ENCODE data around the gene AMBN. TPM values are rescaled to one million over a fixed set of nuclear protein-coding genes. Genes with fewer than 3 reads are reported as not detected.

Gene AMBN, protein sequence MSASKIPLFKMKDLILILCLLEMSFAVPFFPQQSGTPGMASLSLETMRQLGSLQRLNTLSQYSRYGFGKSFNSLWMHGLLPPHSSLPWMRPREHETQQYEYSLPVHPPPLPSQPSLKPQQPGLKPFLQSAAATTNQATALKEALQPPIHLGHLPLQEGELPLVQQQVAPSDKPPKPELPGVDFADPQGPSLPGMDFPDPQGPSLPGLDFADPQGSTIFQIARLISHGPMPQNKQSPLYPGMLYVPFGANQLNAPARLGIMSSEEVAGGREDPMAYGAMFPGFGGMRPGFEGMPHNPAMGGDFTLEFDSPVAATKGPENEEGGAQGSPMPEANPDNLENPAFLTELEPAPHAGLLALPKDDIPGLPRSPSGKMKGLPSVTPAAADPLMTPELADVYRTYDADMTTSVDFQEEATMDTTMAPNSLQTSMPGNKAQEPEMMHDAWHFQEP
- total RNA-seq = not detected

DNA sequence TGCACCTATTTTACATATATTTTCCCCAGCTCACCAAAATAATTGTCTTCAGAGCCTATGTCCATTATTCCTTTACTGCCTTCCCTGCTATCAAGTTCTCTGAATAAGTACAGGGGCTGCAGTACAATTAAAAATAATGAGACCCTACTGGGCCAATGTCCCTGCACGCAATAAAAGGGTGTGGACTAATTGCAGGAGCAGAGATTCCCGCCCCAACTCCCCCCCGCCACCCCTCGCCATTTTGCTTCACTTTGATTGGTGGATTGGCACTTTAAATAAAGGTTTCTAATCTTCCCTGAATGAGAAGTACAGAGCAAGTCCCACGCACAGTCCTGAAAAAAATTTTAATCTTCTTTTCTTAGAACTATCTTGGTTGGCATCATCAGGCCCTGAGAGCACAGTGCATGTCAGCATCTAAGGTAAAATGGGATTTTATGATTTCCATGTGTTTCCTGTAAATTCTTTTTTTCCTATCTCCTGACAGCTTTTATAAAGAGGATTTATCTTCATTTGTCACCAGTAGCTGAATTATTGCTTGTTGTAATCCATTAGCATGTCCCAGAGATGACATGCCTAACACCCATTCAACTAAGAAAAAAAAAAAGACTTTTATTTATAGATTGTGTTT, at the start of gene AMBN:
TSS of gene AMBN (plus strand) at position 302 of the 628 bp plus-strand sequence. CDS start at position 405, 103 bp downstream.
- Mint-ChIP-seq H3K4me1 (ENCODE audit: low read depth) (no peaks in the 10 kb centered on the region), H3K27me3 (ENCODE audit: low read depth) (no peaks in the 10 kb centered on the region), H3K9me3 (no peaks in the 10 kb centered on the region), H3K36me3 (ENCODE audit: insufficient read depth) (no peaks in the 10 kb centered on the region), H3K4me3 (no peak within 1 kb of the TSS)
- DNase-seq = no peak
- no peak for ATAC-seq

- no peak for DNase-seq
- Mint-ChIP-seq H3K9me3 (no peaks in the 10 kb centered on the region), H3K4me3 (no peak overlapping the region), H3K4me1 (ENCODE audit: low read depth) (no peaks in the 10 kb centered on the region), H3K36me3 (ENCODE audit: insufficient read depth) (no peaks in the 10 kb centered on the region), H3K27me3 (ENCODE audit: low read depth) (peaks cover 13% of the 10 kb centered on the region)
- no peak for ATAC-seq
Measured at GRCh38 chr4:70544279-70544868, 47.7 kb upstream of the AMBN start.

GRCh38 chr4:70556856-70557255, 35.2 kb upstream of the AMBN start:
- no peak overlapping the region for H3K4me3 Mint-ChIP-seq
- DNase-seq = no peak
- H3K36me3 Mint-ChIP-seq (ENCODE audit: insufficient read depth) = no peaks in the 10 kb centered on the region
- no peak for ATAC-seq
- H3K4me1 Mint-ChIP-seq (ENCODE audit: low read depth) = peaks cover 8% of the 10 kb centered on the region
- H3K27me3 Mint-ChIP-seq (ENCODE audit: low read depth) = peaks cover 2% of the 10 kb centered on the region
- no peaks in the 10 kb centered on the region for H3K9me3 Mint-ChIP-seq

DNA sequence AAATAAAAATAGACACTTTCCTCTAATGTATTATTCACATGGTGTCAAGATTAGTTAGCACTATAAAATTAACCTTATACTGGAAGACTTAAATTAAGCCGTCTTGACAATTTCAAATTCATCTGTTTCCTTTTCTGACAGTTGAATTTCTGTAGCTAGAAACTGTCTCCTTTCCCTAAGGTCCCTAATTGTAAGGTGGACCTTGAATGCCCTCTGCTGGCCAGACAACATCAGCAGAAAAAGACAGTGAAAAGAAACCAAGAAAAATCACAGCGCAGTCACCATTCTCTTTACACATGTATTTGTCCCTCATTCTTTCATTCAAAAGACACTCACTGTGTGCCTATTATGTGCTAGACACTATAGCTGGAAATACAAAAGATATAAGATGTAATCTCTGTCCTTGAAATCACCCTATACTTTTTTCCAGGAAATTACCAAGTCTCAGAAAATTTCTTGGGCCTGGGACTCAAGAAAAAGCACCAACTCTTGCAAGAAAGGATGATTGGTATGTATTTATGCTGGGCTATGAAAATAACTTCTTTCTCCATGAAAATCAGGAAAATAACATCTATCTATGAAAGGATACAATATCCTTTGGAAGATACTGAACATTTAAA, 32.7 kb upstream of the AMBN start:
- peaks cover 8% of the 10 kb centered on the region for H3K4me1 Mint-ChIP-seq (ENCODE audit: low read depth)
- DNase-seq = peak; percentile 10
- H3K9me3 Mint-ChIP-seq = no peaks in the 10 kb centered on the region
- no peaks in the 10 kb centered on the region for H3K36me3 Mint-ChIP-seq (ENCODE audit: insufficient read depth)
- no peak overlapping the region for H3K4me3 Mint-ChIP-seq
- ATAC-seq = no peak
- peaks cover 2% of the 10 kb centered on the region for H3K27me3 Mint-ChIP-seq (ENCODE audit: low read depth)

- H3K4me1 Mint-ChIP-seq (ENCODE audit: low read depth) = peaks cover 8% of the 10 kb centered on the region
- H3K4me3 Mint-ChIP-seq = no peak overlapping the region
- no peaks in the 10 kb centered on the region for H3K36me3 Mint-ChIP-seq (ENCODE audit: insufficient read depth)
- peaks cover 2% of the 10 kb centered on the region for H3K27me3 Mint-ChIP-seq (ENCODE audit: low read depth)
- DNase-seq (no peak), ATAC-seq (no peak)
- no peaks in the 10 kb centered on the region for H3K9me3 Mint-ChIP-seq
Measured at GRCh38 chr4:70559924-70560323, 32.1 kb upstream of the AMBN start.

DNA sequence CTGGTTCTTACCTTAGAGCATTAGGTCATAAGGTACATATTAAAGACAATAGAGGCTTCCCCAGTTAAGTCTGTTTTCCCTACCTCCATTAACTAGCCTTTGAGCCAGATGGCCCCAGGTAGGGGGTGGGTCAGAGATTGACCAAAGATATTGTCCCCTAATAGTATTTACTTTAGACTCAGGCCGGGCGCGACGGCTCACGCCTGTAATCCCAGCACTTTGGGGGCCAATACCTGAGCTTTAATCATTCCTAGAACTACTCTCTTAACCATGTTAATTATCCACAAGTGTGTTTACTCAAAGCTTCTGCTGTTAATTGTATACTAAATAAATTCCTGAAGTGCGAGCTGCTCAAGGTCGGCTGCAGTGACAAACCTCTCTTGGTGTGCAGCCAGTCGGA, 28.0 kb upstream of the AMBN start:
- Mint-ChIP-seq H3K4me1 (ENCODE audit: low read depth) (peaks cover 6% of the 10 kb centered on the region), H3K9me3 (no peaks in the 10 kb centered on the region), H3K27me3 (ENCODE audit: low read depth) (no peaks in the 10 kb centered on the region), H3K4me3 (no peak overlapping the region), H3K36me3 (ENCODE audit: insufficient read depth) (no peaks in the 10 kb centered on the region)
- no peak for DNase-seq
- ATAC-seq = no peak

DNA sequence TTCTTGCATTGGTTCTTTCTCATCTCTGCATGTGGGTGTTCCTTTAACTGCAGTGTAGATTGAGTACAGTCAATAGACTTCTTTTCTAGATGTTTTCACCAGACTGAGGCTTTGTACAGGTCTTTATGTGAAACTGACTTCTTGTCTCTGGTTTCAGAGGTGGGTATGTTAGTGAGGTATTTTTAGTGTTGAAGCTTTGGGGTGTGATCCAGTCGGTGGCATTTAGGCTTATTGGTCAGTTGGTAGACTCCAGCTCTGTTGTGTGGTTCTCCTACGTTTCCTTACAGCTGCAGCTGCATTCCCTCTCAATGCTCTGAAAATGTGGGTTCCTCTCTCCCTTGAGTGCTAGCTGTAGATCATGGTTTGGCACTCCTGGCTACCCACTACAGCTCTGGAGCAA, 21.3 kb upstream of the AMBN start:
- H3K4me1 Mint-ChIP-seq (ENCODE audit: low read depth) = no peaks in the 10 kb centered on the region
- peaks cover under 1% of the 10 kb centered on the region for H3K9me3 Mint-ChIP-seq
- no peaks in the 10 kb centered on the region for H3K36me3 Mint-ChIP-seq (ENCODE audit: insufficient read depth)
- H3K4me3 Mint-ChIP-seq = no peak overlapping the region
- ATAC-seq (no peak), DNase-seq (no peak)
- peaks cover 15% of the 10 kb centered on the region for H3K27me3 Mint-ChIP-seq (ENCODE audit: low read depth)

DNA sequence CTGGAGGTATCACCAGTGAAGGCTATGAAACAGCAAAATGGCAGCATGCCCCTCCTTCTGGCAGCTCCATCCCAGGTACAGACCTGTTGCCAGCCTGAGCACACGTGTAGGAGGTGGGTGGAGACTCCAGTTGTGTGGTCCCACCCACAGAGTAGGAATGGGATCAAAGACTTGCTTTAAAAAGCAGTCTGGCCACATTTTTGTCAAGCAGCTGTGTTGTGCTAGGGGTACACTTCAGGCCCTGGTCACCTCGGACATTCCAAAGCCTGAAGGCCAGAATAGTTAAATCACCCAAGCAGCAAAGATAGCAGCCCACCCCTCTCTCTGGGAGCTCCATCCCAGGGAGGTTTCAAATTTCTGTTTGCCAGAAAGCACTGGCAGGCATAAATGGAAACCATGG, 20.3 kb upstream of the AMBN start:
- H3K36me3 Mint-ChIP-seq (ENCODE audit: insufficient read depth) = no peaks in the 10 kb centered on the region
- H3K4me1 Mint-ChIP-seq (ENCODE audit: low read depth) = no peaks in the 10 kb centered on the region
- no peak for ATAC-seq
- H3K9me3 Mint-ChIP-seq = peaks cover 3% of the 10 kb centered on the region
- H3K27me3 Mint-ChIP-seq (ENCODE audit: low read depth) = peaks cover 15% of the 10 kb centered on the region
- no peak overlapping the region for H3K4me3 Mint-ChIP-seq
- no peak for DNase-seq

DNA sequence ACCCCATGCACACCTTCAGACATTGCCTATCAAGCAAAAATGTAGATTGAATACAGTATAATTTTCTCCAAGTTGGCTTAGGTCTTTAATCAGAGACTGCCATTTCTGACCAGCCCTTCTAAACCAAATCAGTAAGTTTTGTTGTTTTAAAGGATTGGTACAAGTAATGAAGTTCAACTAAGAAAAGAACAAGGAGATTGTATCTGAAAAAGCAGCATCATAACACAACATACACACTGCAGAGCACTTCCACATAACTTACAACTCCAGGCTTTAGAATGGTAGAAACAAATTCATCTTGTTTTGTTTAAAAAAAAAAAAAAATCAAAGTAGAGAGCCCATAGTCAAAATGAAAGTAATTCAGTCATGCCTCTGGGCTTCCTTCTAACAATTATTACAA, 16.1 kb upstream of the AMBN start:
- H3K9me3 Mint-ChIP-seq = peaks cover 3% of the 10 kb centered on the region
- no peak overlapping the region for H3K4me3 Mint-ChIP-seq
- H3K4me1 Mint-ChIP-seq (ENCODE audit: low read depth) = no peaks in the 10 kb centered on the region
- DNase-seq = no peak
- ATAC-seq = no peak
- no peaks in the 10 kb centered on the region for H3K36me3 Mint-ChIP-seq (ENCODE audit: insufficient read depth)
- peaks cover 15% of the 10 kb centered on the region for H3K27me3 Mint-ChIP-seq (ENCODE audit: low read depth)

DNA sequence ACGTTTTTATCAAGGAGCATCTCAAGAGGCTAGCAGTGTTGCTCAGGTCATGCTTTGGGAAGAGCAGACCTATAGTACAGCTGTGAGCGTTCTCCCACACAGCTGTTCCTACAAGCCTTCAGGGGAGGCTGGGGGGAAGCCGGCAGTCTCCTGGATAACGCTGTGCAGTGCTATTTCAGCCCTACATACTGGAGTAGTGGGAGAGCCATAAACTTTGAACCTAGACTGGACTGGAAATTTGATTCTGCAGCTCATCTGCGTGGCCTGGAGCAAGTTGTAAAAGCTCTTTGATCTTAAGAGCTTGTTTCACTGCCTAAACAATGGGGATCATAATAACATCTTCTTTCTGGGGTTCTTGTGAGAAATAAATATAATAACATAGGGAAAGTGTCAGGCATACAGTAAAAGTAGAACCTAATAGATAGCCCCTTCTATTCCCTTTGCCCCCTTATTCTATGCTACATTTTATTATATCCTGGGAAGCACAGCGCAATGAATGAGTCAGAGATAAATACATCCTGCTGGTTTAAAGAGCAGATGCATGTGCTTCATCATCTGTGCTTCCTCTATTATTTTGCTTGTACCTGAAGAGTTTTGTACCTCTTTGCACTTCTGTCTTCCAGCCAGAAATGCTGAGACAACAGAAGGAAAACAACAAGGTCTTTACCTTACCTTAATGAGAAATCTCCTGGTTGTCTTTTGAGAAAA, 14.7 kb upstream of the AMBN start:
- no peak for ATAC-seq
- Mint-ChIP-seq H3K27me3 (ENCODE audit: low read depth) (peaks cover 7% of the 10 kb centered on the region), H3K9me3 (peaks cover 3% of the 10 kb centered on the region), H3K4me1 (ENCODE audit: low read depth) (no peaks in the 10 kb centered on the region), H3K36me3 (ENCODE audit: insufficient read depth) (no peaks in the 10 kb centered on the region), H3K4me3 (no peak overlapping the region)
- DNase-seq = no peak

DNA sequence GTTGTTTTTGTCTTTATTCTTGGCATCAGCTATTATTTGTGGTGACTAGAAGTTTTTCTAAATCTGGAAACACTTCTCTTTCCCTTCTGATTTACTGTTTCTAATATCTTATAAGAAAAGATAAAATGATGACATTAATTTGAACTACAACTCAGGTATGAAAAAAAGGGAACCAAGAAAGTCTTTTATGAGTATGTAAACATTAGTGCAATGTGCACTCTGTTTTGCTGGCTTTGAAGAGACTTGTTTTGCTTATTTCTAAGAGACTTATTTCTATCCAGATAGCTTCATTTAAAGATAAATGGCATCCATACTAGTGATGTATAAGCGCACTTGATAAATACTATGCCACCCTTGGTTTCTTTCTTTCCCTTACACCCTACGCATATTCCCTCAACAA, 10.1 kb upstream of the AMBN start:
- ATAC-seq = no peak
- Mint-ChIP-seq H3K27me3 (ENCODE audit: low read depth) (peaks cover 7% of the 10 kb centered on the region), H3K9me3 (no peaks in the 10 kb centered on the region)

GRCh38 chr4:70583952-70584834, 7.9 kb upstream of the AMBN start:
- no peak for DNase-seq
- Mint-ChIP-seq H3K9me3 (no peaks in the 10 kb centered on the region), H3K27me3 (ENCODE audit: low read depth) (peaks cover 5% of the 10 kb centered on the region), H3K36me3 (ENCODE audit: insufficient read depth) (no peaks in the 10 kb centered on the region), H3K4me1 (ENCODE audit: low read depth) (no peaks in the 10 kb centered on the region), H3K4me3 (no peak overlapping the region)
- no peak for ATAC-seq

More for the DNA sequence above, 10.1 kb upstream of the AMBN start:
- H3K36me3 Mint-ChIP-seq (ENCODE audit: insufficient read depth) = no peaks in the 10 kb centered on the region
- no peak for DNase-seq
- no peak overlapping the region for H3K4me3 Mint-ChIP-seq
- no peaks in the 10 kb centered on the region for H3K4me1 Mint-ChIP-seq (ENCODE audit: low read depth)

DNA sequence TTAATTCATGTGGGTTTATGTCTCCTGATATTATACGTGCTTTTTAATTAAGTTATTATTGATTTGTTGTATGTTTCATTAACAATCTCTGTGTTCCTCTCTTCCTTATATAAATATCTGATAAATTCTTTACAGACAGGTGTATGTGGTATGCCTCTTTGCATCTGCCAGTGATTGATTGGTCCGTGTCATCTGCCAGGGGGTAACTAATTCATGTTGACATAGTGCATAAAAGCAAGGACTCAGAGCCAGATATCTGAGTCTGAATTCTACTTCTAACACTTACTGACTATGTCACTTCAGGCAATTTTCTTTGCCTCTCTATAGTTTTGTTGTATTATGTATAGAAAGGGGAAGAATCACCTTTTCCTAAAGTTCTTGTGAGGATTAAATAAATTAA, 5.2 kb upstream of the AMBN start:
- H3K27me3 Mint-ChIP-seq (ENCODE audit: low read depth) = peaks cover 5% of the 10 kb centered on the region
- no peak for ATAC-seq
- H3K4me3 Mint-ChIP-seq = no peak overlapping the region
- no peaks in the 10 kb centered on the region for H3K36me3 Mint-ChIP-seq (ENCODE audit: insufficient read depth)
- no peaks in the 10 kb centered on the region for H3K4me1 Mint-ChIP-seq (ENCODE audit: low read depth)
- DNase-seq = no peak
- no peaks in the 10 kb centered on the region for H3K9me3 Mint-ChIP-seq

All from activated T-cell treated with anti-CD3 and anti-CD28 coated beads, Interleukin-2, amount 50 U/mL, for 4 hours (primary cell).